ENCODE data around the gene ASH1L. TPM values are rescaled to one million over a fixed set of nuclear protein-coding genes. Genes with fewer than 3 reads are reported as not detected.
"Not testable (repeated sequence)": the region's sequence is repeated elsewhere in the genome, so short reads cannot be mapped to it uniquely, and the experiment has no call there.

The ASH1L gene
- polyA plus RNA-seq, 1 experiment = 30.6 TPM

GRCh38 chr1:155457266-155457665 lies 105.3 kb downstream of the ASH1L start:
- Histone ChIP-seq H3K9me3 (ENCODE audit: control insufficient read depth, insufficient read depth, low read length) (no peaks in the 10 kb centered on the region), H3K27me3 (ENCODE audit: control insufficient read depth, insufficient read depth, low read length) (no peaks in the 10 kb centered on the region), H3K27ac (ENCODE audit: low read depth, low read length) (no peak overlapping the region), H3K4me3 (ENCODE audit: low read depth, low read length) (no peak overlapping the region)
- ChIA-PET CTCF (no interaction called here), POLR2A (no interaction called here)
- DNase-seq (ENCODE audit: low read depth, low spot score) = no peak
- TF ChIP-seq, protein P1, sequence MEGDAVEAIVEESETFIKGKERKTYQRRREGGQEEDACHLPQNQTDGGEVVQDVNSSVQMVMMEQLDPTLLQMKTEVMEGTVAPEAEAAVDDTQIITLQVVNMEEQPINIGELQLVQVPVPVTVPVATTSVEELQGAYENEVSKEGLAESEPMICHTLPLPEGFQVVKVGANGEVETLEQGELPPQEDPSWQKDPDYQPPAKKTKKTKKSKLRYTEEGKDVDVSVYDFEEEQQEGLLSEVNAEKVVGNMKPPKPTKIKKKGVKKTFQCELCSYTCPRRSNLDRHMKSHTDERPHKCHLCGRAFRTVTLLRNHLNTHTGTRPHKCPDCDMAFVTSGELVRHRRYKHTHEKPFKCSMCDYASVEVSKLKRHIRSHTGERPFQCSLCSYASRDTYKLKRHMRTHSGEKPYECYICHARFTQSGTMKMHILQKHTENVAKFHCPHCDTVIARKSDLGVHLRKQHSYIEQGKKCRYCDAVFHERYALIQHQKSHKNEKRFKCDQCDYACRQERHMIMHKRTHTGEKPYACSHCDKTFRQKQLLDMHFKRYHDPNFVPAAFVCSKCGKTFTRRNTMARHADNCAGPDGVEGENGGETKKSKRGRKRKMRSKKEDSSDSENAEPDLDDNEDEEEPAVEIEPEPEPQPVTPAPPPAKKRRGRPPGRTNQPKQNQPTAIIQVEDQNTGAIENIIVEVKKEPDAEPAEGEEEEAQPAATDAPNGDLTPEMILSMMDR (IDR thresholded peaks at IDR 0.05; ENCODE audit: low read depth, low read length) = no peak

DNA sequence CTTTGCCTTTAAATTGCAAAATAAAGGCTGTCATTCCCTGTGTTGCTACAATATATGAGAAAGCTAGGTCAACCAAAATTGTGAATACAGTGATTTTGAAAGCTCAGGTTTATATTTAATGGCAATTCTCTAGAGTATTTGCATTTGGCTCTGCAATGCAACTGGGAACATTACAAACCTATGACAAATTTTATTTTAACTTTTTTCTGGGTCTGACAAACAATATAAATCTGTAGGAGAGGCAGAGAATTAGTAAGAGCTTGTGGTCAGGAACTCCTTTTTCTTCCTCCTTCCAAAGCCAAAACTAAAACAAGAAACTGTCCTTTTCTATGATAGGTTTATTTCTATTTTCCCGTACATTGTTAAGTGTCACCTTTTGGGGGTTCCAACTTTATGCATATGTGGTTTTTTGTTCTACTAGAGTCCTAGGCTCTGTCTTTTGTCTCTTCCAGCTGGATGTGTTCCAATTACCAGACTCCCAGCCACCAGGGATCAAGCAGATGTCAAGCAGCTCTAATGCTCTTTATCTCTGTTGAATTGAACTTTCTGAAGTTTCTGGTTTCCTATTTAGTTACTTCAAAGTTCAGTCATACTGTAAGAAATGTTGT lies 106.9 kb downstream of the ASH1L start:
- TF ChIP-seq, protein P1 (IDR thresholded peaks at IDR 0.05; ENCODE audit: low read depth, low read length) = no peak
- CTCF ChIA-PET = interaction anchor here (0.5 to 0.7 kb wide), 2 partner anchors 13 to 206 kb away, joined by 3 read pairs; no protein-coding TSS in a partner anchor
- no peaks in the 10 kb centered on the region for H3K27me3 ChIP-seq (ENCODE audit: control insufficient read depth, insufficient read depth, low read length)
- H3K4me3 ChIP-seq (ENCODE audit: low read depth, low read length) = no peak overlapping the region
- POLR2A ChIA-PET = interaction anchor here (0.5 to 0.6 kb wide), 2 partner anchors 39 to 192 kb away, joined by 4 to 5 read pairs; no protein-coding TSS in a partner anchor
- no peak overlapping the region for H3K27ac ChIP-seq (ENCODE audit: low read depth, low read length)
- H3K9me3 ChIP-seq (ENCODE audit: control insufficient read depth, insufficient read depth, low read length) = no peaks in the 10 kb centered on the region
- DNase-seq (ENCODE audit: low read depth, low spot score) = no peak

DNA sequence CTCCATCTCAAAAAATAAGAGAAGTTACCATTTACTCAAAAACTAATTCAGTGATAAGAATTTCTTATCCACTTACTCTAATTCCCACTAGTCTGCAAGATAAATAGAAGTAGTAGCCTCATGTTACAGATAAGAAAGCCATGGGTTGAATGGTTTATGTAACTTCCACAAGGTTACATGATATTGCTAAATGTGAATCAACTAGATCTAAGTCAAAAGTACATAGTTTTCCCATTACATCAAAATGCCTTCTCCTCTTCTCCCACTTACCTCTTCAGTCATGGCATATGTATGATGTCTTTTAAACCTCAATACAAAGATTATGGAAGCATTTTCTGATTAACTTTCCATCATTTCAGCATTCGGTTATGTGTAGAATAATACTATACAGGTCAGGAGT lies 108.5 kb downstream of the ASH1L start:
- TF ChIP-seq, protein P1 (IDR thresholded peaks at IDR 0.05; ENCODE audit: low read depth, low read length) = no peak
- Histone ChIP-seq H3K4me3 (ENCODE audit: low read depth, low read length) (no peak overlapping the region), H3K9me3 (ENCODE audit: control insufficient read depth, insufficient read depth, low read length) (no peaks in the 10 kb centered on the region), H3K27ac (ENCODE audit: low read depth, low read length) (no peak overlapping the region), H3K27me3 (ENCODE audit: control insufficient read depth, insufficient read depth, low read length) (no peaks in the 10 kb centered on the region)
- ChIA-PET CTCF (no interaction called here), POLR2A (interaction anchor here (0.6 kb wide), 1 partner anchor 64 kb away, joined by 10 read pairs; no protein-coding TSS in a partner anchor)
- DNase-seq (ENCODE audit: low read depth, low spot score) = peak; percentile 18

- no peaks in the 10 kb centered on the region for H3K9me3 ChIP-seq (ENCODE audit: control insufficient read depth, insufficient read depth, low read length)
- TF ChIP-seq, protein P1 (IDR thresholded peaks at IDR 0.05; ENCODE audit: low read depth, low read length) = no peak
- no peak for DNase-seq (ENCODE audit: low read depth, low spot score)
- ChIA-PET POLR2A (interaction anchor here (0.6 kb wide), 1 partner anchor 279 kb away, joined by 3 read pairs; no protein-coding TSS in a partner anchor), CTCF (no interaction called here)
- no peak overlapping the region for H3K4me3 ChIP-seq (ENCODE audit: low read depth, low read length)
- no peak overlapping the region for H3K27ac ChIP-seq (ENCODE audit: low read depth, low read length)
- no peaks in the 10 kb centered on the region for H3K27me3 ChIP-seq (ENCODE audit: control insufficient read depth, insufficient read depth, low read length)
Measured at GRCh38 chr1:155453141-155453540, 109.5 kb downstream of the ASH1L start.

DNA sequence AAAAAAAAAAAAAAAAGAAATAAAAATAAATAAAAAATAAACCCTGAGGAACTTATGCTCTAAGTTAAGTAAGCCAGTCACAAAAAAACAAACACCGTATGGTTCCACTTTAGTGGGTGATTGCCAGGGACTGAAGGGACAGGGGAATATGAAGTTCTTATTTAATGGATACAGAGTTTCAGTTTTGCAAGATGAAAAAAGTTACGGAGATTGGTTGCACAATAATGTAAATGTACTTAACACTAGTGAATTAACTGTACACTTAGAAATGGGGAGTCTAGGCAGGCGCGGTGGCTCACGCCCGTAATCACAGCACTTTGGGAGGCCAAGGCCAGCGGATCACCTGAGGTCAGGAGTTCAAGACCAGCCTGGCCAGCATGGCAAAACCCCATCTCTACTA lies 111.4 kb downstream of the ASH1L start:
- Histone ChIP-seq H3K27ac (ENCODE audit: low read depth, low read length) (no peak overlapping the region), H3K4me3 (ENCODE audit: low read depth, low read length) (no peak overlapping the region), H3K9me3 (ENCODE audit: control insufficient read depth, insufficient read depth, low read length) (no peaks in the 10 kb centered on the region), H3K27me3 (ENCODE audit: control insufficient read depth, insufficient read depth, low read length) (no peaks in the 10 kb centered on the region)
- no peak for DNase-seq (ENCODE audit: low read depth, low spot score)
- TF ChIP-seq, protein P1 (IDR thresholded peaks at IDR 0.05; ENCODE audit: low read depth, low read length) = no peak
- POLR2A ChIA-PET = no interaction called here
- CTCF ChIA-PET = no interaction called here

DNA sequence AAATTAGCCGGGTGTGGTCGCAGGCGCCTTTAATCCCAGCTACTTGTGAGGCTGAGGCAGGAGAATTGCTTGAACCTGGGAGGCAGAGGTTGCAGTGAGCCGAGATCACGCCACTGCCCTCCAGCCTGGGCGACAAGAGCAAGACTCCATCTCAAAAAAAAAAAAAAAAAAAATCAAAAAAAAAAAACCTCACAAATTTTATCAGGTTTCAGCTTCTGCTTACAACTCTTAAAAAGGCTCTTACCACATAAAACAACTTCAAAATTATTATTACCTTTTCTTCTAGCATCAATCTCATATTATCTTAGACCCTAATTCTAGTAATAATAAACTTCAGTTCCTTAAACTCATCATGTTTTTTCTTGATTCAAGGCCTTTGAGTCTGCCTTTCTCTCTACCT lies 120.2 kb downstream of the ASH1L start:
- H3K27ac ChIP-seq (ENCODE audit: low read depth, low read length); POLR2A ChIA-PET; H3K4me3 ChIP-seq (ENCODE audit: low read depth, low read length); DNase-seq (ENCODE audit: low read depth, low spot score); H3K9me3 ChIP-seq (ENCODE audit: control insufficient read depth, insufficient read depth, low read length); H3K27me3 ChIP-seq (ENCODE audit: control insufficient read depth, insufficient read depth, low read length): not testable (repeated sequence)
- CTCF ChIA-PET = interaction anchor here (0.6 to 0.7 kb wide), 2 partner anchors 13 to 26 kb away, joined by 3 read pairs; no protein-coding TSS in a partner anchor
